Kidney (tissue), 14 donors: Measurements from ENCODE around the gene CYP8B1. TPM values are rescaled to one million over a fixed set of nuclear protein-coding genes. Genes with fewer than 3 reads are reported as not detected.

Experiments used
- DNase-seq, 5 donors: peaks; one replicate each; pipeline ENCODE4 v3.0.0-alpha.2; 2013 to 2020
- FAIRE-seq: peaks from 2 replicates; lab custom pipeline; 2012; peaks lifted over from hg19 to GRCh38; lab: Jason Lieb, UNC
- H3K27ac ChIP-seq, 2 donors: one replicate each; pipeline ENCODE4 v1.7.0; 2013; ENCODE audit warnings: low read depth in 2 of 2, low read length in 2 of 2, inconsistent platforms in 1 of 2
- H3K27me3 ChIP-seq: one replicate; pipeline ENCODE4 v1.7.1; 2013; ENCODE audit warnings: low read length, inconsistent platforms; ENCODE audit not compliant: control insufficient read depth, insufficient read depth
- H3K36me3 ChIP-seq, 3 donors: one replicate each; pipeline versions ENCODE4 v1.7.0 to v1.7.1; 2013; ENCODE audit warnings: low read length in 3 of 3, control low read depth in 1 of 3, inconsistent platforms in 1 of 3; ENCODE audit not compliant: insufficient read depth in 3 of 3, control insufficient read depth in 2 of 3
- H3K4me1 ChIP-seq, 3 donors: one replicate each; pipeline versions ENCODE4 v1.7.0 to v1.7.1; 2013; ENCODE audit warnings: low read length in 3 of 3, inconsistent platforms in 1 of 3, low read depth in 1 of 3; ENCODE audit not compliant: control insufficient read depth in 2 of 3, insufficient read depth in 2 of 3
- H3K4me3 ChIP-seq, 3 donors: one replicate each; pipeline versions ENCODE4 v1.7.0 to v1.8.1; 2013; ENCODE audit warnings: low read length in 3 of 3, control low read depth in 1 of 3, inconsistent platforms in 1 of 3
- H3K9ac ChIP-seq, 3 donors: one replicate each; pipeline versions ENCODE4 v1.7.0 to v1.7.1; 2013; ENCODE audit warnings: low read length in 3 of 3, control low read depth in 1 of 3, inconsistent platforms in 1 of 3
- H3K9me3 ChIP-seq, 3 donors: one replicate each; pipeline versions ENCODE4 v1.7.0 to v1.7.1; 2013; ENCODE audit warnings: low read length in 3 of 3, control low read depth in 1 of 3, inconsistent platforms in 1 of 3; ENCODE audit not compliant: control insufficient read depth in 2 of 3, insufficient read depth in 1 of 3
- CTCF ChIP-seq: IDR thresholded peaks from 3 replicates; pipeline ENCODE4 v1.5.1; 2012; ENCODE audit warnings: mild to moderate bottlenecking, moderate library complexity, borderline replicate concordance; ENCODE audit not compliant: insufficient read depth; ENCODE audit errors: extremely low read depth
- intact Hi-C: fragments of 100-400 bp; cut with DNase I; formaldehyde crosslinking; loops from one replicate; pipeline ENCODE4 v1.11.1; 2022
- polyA plus RNA-seq: library from polyadenylated mRNA; stranded (reverse); fragments of 350-450 nt; fragmentation: Illumina TruSeq; extraction: RNeasy Lipid Tissue Mini Kit (QIAGEN cat#74804); gene quantifications from one replicate; pipeline ENCODE4 v1.2.3, GENCODE V29; 2014; ENCODE audit warnings: low read depth, low replicate concordance; ENCODE audit not compliant: insufficient read depth
- total RNA-seq: library from RNA; stranded (reverse); fragmentation: NEBNext Ultra II Directional; extraction: Animal tissue kit (Norgen Biotek cat#: 25700); gene quantifications from one replicate; pipeline ENCODE4 v1.2.1, GENCODE V29; 2021
- donor health status: control.
- donor health status: control.
- donor health status: control.
- donor health status: control.
- donor health status: control.
- donor health status: DM: yes; HTN: yes; CAD: no.
- donor health status: Normal renal cell carcinoma (clear cell type).

Gene CYP8B1
- total and polyA plus RNA-seq, 2 donors from 2014 or later: 4.3 to 10.4 TPM

GRCh38 chr3:42900226-42901072, 24.8 kb upstream of the CYP8B1 start:
- Histone ChIP-seq H3K4me1 (peaks cover 0 to 4% (median 0%) of the 10 kb centered on the region in 3 donors), H3K36me3 (no peaks in the 10 kb centered on the region), H3K9me3 (no peaks in the 10 kb centered on the region), H3K27ac (peak overlapping the region in 1 of 2 donors; percentile 12), H3K27me3 (no peaks in the 10 kb centered on the region), H3K9ac (no peak overlapping the region), H3K4me3 (no peak overlapping the region)
- DNase-seq (no peak), FAIRE-seq (no peak)
- TF ChIP-seq CTCF: no peak
- intact Hi-C loops: no loop called here

- Histone ChIP-seq H3K9me3 (no peaks in the 10 kb centered on the region), H3K27ac (no peak overlapping the region), H3K9ac (no peak overlapping the region), H3K36me3 (no peaks in the 10 kb centered on the region), H3K27me3 (no peaks in the 10 kb centered on the region), H3K4me3 (no peak overlapping the region), H3K4me1 (peaks cover 0 to 3% (median 0%) of the 10 kb centered on the region in 3 donors)
- FAIRE-seq (no peak), DNase-seq (no peak)
- TF ChIP-seq CTCF: no peak
- intact Hi-C loops: no loop called here
These were observed 23.4 kb upstream of the CYP8B1 start for GRCh38 chr3:42898896-42899675.

GRCh38 chr3:42895580-42895868, 19.8 kb upstream of the CYP8B1 start:
- Histone ChIP-seq H3K36me3 (no peaks in the 10 kb centered on the region), H3K4me3 (no peak overlapping the region), H3K27ac (no peak overlapping the region), H3K9me3 (no peaks in the 10 kb centered on the region), H3K9ac (no peak overlapping the region), H3K27me3 (no peaks in the 10 kb centered on the region), H3K4me1 (peaks cover 0 to under 1% (median 0%) of the 10 kb centered on the region in 3 donors)
- FAIRE-seq: no peak
- DNase-seq: no peak
- intact Hi-C loops: no loop called here
- TF ChIP-seq CTCF: no peak
